GM18520 (cell line): Measurements from ENCODE around the gene LSP1.
"Not testable (repeated sequence)": the region's sequence is repeated elsewhere in the genome, so short reads cannot be mapped to it uniquely, and the experiment has no call there.

Source experiments
- ATAC-seq: cut with Tn5 transposase; IDR thresholded peaks from one replicate; pipeline ENCODE4 v1.9.1; 2021; ENCODE audit not compliant: unreplicated experiment

Gene LSP1

GRCh38 chr11:1937616-1938342 is 84.9 kb downstream of the LSP1 start:
- ATAC-seq, result no peak

GRCh38 chr11:1938343-1939005 is 85.6 kb downstream of the LSP1 start:
- no peak for ATAC-seq

- no peak for ATAC-seq
Observed at GRCh38 chr11:1939006-1939625, 86.2 kb downstream of the LSP1 start.

GRCh38 chr11:1939788-1940187 is 86.9 kb downstream of the LSP1 start:
- ATAC-seq, result not testable (repeated sequence)
